ENCODE data around the gene C2orf76.

Gene C2orf76

GRCh38 chr2:119304847-119305246 lies 61.8 kb downstream of the C2orf76 start:
- no peaks in the 10 kb centered on the region for H3K36me3 ChIP-seq
- H3K4me3 ChIP-seq (ENCODE audit: low read depth in 1 of 2, low read length in 1 of 2) = no peak overlapping the region
- no peaks in the 10 kb centered on the region for H3K4me1 ChIP-seq (ENCODE audit: control insufficient read depth in 1 of 2, insufficient read depth in 1 of 2, low read depth in 1 of 2, low read length in 1 of 2)
- H3K27ac ChIP-seq = no peak overlapping the region
- H3K27me3 ChIP-seq = no peaks in the 10 kb centered on the region
- no peaks in the 10 kb centered on the region for H3K9me3 ChIP-seq
- TF ChIP-seq CTCF (IDR thresholded peaks at IDR 0.05) = no peak

DNA sequence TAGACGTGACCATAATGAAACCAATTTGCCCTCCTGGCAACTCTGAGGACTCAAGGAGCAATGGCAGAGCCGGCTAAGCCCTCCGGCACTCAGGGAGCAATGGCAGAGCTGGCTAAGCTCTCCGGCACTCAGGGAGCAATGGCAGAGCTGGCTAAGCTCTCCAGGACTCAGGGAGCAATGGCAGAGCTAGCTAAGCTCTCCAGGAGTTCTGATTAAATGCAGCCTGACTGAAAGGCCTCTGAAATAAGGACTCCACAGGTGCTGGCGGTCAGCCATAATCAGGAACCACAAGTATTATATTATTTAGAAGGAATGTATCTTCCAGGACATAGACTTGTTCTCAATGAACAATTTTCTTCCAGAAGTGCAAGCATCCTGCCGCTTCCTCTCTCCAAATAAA lies 65.2 kb downstream of the C2orf76 start:
- H3K27me3 ChIP-seq = no peaks in the 10 kb centered on the region
- H3K4me1 ChIP-seq (ENCODE audit: control insufficient read depth in 1 of 2, insufficient read depth in 1 of 2, low read depth in 1 of 2, low read length in 1 of 2) = no peaks in the 10 kb centered on the region
- no peak overlapping the region for H3K27ac ChIP-seq
- no peak overlapping the region for H3K4me3 ChIP-seq (ENCODE audit: low read depth in 1 of 2, low read length in 1 of 2)
- no peak for TF ChIP-seq CTCF (IDR thresholded peaks at IDR 0.05)
- no peaks in the 10 kb centered on the region for H3K9me3 ChIP-seq
- no peaks in the 10 kb centered on the region for H3K36me3 ChIP-seq

GRCh38 chr2:119295688-119296375 lies 70.8 kb downstream of the C2orf76 start:
- TF ChIP-seq CTCF (IDR thresholded peaks at IDR 0.05) = no peak
- Histone ChIP-seq H3K4me1 (ENCODE audit: control insufficient read depth in 1 of 2, insufficient read depth in 1 of 2, low read depth in 1 of 2, low read length in 1 of 2) (no peaks in the 10 kb centered on the region), H3K27me3 (no peaks in the 10 kb centered on the region), H3K36me3 (no peaks in the 10 kb centered on the region), H3K27ac (no peak overlapping the region), H3K9me3 (no peaks in the 10 kb centered on the region), H3K4me3 (ENCODE audit: low read depth in 1 of 2, low read length in 1 of 2) (no peak overlapping the region)

GRCh38 chr2:119294671-119295070 lies 72.0 kb downstream of the C2orf76 start:
- TF ChIP-seq CTCF (IDR thresholded peaks at IDR 0.05) = no peak
- Histone ChIP-seq H3K4me1 (ENCODE audit: control insufficient read depth in 1 of 2, insufficient read depth in 1 of 2, low read depth in 1 of 2, low read length in 1 of 2) (no peaks in the 10 kb centered on the region), H3K9me3 (no peaks in the 10 kb centered on the region), H3K36me3 (no peaks in the 10 kb centered on the region), H3K4me3 (ENCODE audit: low read depth in 1 of 2, low read length in 1 of 2) (no peak overlapping the region), H3K27ac (no peak overlapping the region), H3K27me3 (no peaks in the 10 kb centered on the region)

- H3K27me3 ChIP-seq = no peaks in the 10 kb centered on the region
- TF ChIP-seq CTCF (IDR thresholded peaks at IDR 0.05) = no peak
- H3K4me1 ChIP-seq (ENCODE audit: control insufficient read depth in 1 of 2, insufficient read depth in 1 of 2, low read depth in 1 of 2, low read length in 1 of 2) = no peaks in the 10 kb centered on the region
- H3K9me3 ChIP-seq = no peaks in the 10 kb centered on the region
- H3K27ac ChIP-seq = no peak overlapping the region
- no peaks in the 10 kb centered on the region for H3K36me3 ChIP-seq
- no peak overlapping the region for H3K4me3 ChIP-seq (ENCODE audit: low read depth in 1 of 2, low read length in 1 of 2)
Observed at GRCh38 chr2:119293900-119294299, 72.7 kb downstream of the C2orf76 start.
